ENCODE measurements around the gene ARAF.

ARAF gene

DNA sequence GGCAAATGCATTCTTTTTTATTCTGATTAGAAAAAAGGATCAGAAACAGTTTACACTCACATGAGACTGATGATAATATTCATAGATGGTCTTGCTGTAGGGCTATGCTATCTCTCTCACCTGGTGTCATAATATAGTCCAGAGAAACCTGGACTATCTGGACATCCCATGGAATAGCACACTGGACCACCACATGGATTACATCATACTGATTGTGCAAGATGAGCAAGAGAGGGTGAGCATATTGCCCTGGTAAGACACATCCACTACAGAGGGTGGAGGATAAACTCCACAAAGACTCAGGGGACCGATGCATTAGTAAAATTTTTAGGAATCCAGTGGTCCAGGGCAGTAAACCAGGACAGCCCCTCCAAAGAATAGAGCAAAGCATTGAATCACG is 50.5 kb downstream of the ARAF start:
- H3F3A ChIP-seq (ENCODE audit: control insufficient read depth, insufficient read depth) = no peaks in the 10 kb centered on the region
- no peak for TF ChIP-seq EZH2phosphoT487 (IDR thresholded peaks at IDR 0.05; ENCODE audit: borderline replicate concordance, low read length)
- TF ChIP-seq, protein P1, sequence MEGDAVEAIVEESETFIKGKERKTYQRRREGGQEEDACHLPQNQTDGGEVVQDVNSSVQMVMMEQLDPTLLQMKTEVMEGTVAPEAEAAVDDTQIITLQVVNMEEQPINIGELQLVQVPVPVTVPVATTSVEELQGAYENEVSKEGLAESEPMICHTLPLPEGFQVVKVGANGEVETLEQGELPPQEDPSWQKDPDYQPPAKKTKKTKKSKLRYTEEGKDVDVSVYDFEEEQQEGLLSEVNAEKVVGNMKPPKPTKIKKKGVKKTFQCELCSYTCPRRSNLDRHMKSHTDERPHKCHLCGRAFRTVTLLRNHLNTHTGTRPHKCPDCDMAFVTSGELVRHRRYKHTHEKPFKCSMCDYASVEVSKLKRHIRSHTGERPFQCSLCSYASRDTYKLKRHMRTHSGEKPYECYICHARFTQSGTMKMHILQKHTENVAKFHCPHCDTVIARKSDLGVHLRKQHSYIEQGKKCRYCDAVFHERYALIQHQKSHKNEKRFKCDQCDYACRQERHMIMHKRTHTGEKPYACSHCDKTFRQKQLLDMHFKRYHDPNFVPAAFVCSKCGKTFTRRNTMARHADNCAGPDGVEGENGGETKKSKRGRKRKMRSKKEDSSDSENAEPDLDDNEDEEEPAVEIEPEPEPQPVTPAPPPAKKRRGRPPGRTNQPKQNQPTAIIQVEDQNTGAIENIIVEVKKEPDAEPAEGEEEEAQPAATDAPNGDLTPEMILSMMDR (IDR thresholded peaks at IDR 0.05; ENCODE audit: low read depth, low read length, poor library complexity, severe bottlenecking) = no peak
- H3K9me2 ChIP-seq (replicated peaks; ENCODE audit: control insufficient read depth, low read length) = no peaks in the 10 kb centered on the region
- no peak overlapping the region for H3K27ac ChIP-seq (ENCODE audit: low read depth, low read length)
- H3K9me3 ChIP-seq (ENCODE audit: control insufficient read depth, insufficient read depth, low read length) = no peaks in the 10 kb centered on the region
- H3K79me2 ChIP-seq (ENCODE audit: control insufficient read depth, low read length) = no peaks in the 10 kb centered on the region
- H4K20me1 ChIP-seq (ENCODE audit: control insufficient read depth, insufficient read depth, low read depth, low read length) = no peaks in the 10 kb centered on the region
- no peak overlapping the region for H3K4me2 ChIP-seq (ENCODE audit: low read length)
- no peak overlapping the region for H3K4me3 ChIP-seq (ENCODE audit: low read length)
- H3K36me3 ChIP-seq (ENCODE audit: control insufficient read depth, low read length) = no peaks in the 10 kb centered on the region
- no peaks in the 10 kb centered on the region; the same call in 1 of the 2 replicates for H3K27me3 ChIP-seq (ENCODE audit: control insufficient read depth, low read length)
- H3K4me1 ChIP-seq (ENCODE audit: control insufficient read depth, low read length) = no peaks in the 10 kb centered on the region

DNA sequence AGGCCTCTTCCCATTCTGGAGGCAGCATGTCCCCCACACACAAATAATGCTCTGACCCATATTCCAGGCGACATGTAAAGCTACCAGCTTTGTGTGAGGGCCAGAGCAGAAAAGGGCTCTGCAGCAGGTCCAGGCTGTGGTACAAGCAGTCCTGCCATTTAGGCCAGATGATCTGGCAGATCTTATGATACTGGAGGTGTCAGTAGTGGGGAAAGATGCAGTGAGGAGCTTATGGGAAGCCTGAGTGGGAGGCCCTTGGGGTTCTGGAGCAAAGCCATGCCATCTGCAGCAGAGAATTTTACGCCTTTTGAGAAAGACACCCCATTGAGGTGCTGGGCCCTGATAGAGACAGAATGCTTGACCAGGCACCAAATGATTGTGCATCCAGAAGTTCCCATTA is 50.9 kb downstream of the ARAF start:
- Histone ChIP-seq H3K79me2 (ENCODE audit: control insufficient read depth, low read length) (no peaks in the 10 kb centered on the region), H4K20me1 (ENCODE audit: control insufficient read depth, insufficient read depth, low read depth, low read length) (no peaks in the 10 kb centered on the region), H3F3A (ENCODE audit: control insufficient read depth, insufficient read depth) (no peaks in the 10 kb centered on the region), H3K4me2 (ENCODE audit: low read length) (no peak overlapping the region), H3K36me3 (ENCODE audit: control insufficient read depth, low read length) (no peaks in the 10 kb centered on the region), H3K9me3 (ENCODE audit: control insufficient read depth, insufficient read depth, low read length) (no peaks in the 10 kb centered on the region), H3K4me3 (ENCODE audit: low read length) (no peak overlapping the region), H3K4me1 (ENCODE audit: control insufficient read depth, low read length) (no peaks in the 10 kb centered on the region), H3K9me2 (replicated peaks; ENCODE audit: control insufficient read depth, low read length) (no peaks in the 10 kb centered on the region), H3K27me3 (ENCODE audit: control insufficient read depth, low read length) (no peaks in the 10 kb centered on the region; the same call in 1 of the 2 replicates), H3K27ac (ENCODE audit: low read depth, low read length) (no peak overlapping the region)
- TF ChIP-seq, protein P1 (IDR thresholded peaks at IDR 0.05; ENCODE audit: low read depth, low read length, poor library complexity, severe bottlenecking) = no peak
- TF ChIP-seq EZH2phosphoT487 (IDR thresholded peaks at IDR 0.05; ENCODE audit: borderline replicate concordance, low read length) = no peak

DNA sequence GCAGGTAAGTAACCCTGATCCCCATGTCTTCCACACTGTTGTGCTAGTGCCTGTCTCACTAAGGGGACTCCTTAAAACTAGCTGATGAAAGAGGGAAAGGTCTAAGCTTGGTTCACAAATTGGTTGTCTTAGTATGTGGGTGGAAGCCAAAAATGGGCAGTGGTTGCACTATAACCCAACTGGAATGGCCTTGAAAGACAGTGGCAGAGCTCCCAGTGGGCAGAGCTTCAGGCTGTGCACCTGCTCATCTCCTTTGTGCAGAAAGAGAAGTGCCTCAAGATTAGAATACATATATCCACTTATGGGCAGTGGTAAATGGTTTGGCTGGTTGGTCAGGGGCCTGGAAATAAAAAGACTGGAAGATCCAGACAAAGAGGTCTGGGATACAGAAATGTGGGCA is 51.4 kb downstream of the ARAF start:
- no peaks in the 10 kb centered on the region for H3K9me3 ChIP-seq (ENCODE audit: control insufficient read depth, insufficient read depth, low read length)
- H3K27ac ChIP-seq (ENCODE audit: low read depth, low read length) = no peak overlapping the region
- H3K4me3 ChIP-seq (ENCODE audit: low read length) = no peak overlapping the region
- TF ChIP-seq EZH2phosphoT487 (IDR thresholded peaks at IDR 0.05; ENCODE audit: borderline replicate concordance, low read length) = no peak
- TF ChIP-seq, protein P1 (IDR thresholded peaks at IDR 0.05; ENCODE audit: low read depth, low read length, poor library complexity, severe bottlenecking) = no peak
- H3F3A ChIP-seq (ENCODE audit: control insufficient read depth, insufficient read depth) = no peaks in the 10 kb centered on the region
- H3K4me2 ChIP-seq (ENCODE audit: low read length) = no peak overlapping the region
- no peaks in the 10 kb centered on the region for H3K79me2 ChIP-seq (ENCODE audit: control insufficient read depth, low read length)
- H3K36me3 ChIP-seq (ENCODE audit: control insufficient read depth, low read length) = no peaks in the 10 kb centered on the region
- H3K4me1 ChIP-seq (ENCODE audit: control insufficient read depth, low read length) = no peaks in the 10 kb centered on the region
- H3K9me2 ChIP-seq (replicated peaks; ENCODE audit: control insufficient read depth, low read length) = no peaks in the 10 kb centered on the region
- H3K27me3 ChIP-seq (ENCODE audit: control insufficient read depth, low read length) = no peaks in the 10 kb centered on the region; the same call in 1 of the 2 replicates
- H4K20me1 ChIP-seq (ENCODE audit: control insufficient read depth, insufficient read depth, low read depth, low read length) = no peaks in the 10 kb centered on the region

Measured in DOHH2 (cell line).